HG03135 (cell line): ENCODE measurements around the gene CCDC40.
"Not testable (repeated sequence)": the region's sequence is repeated elsewhere in the genome, so short reads cannot be mapped to it uniquely, and the experiment has no call there.

ENCODE experiments used
- ATAC-seq: cut with Tn5 transposase; IDR thresholded peaks from one replicate; pipeline ENCODE4 v1.9.1; 2021; ENCODE audit warnings: mild to moderate bottlenecking, moderate library complexity; ENCODE audit not compliant: unreplicated experiment

CCDC40 gene

GRCh38 chr17:80043963-80044362 is 7.5 kb downstream of the CCDC40 start:
- no peak for ATAC-seq

- no peak for ATAC-seq
Observed at GRCh38 chr17:80045703-80046102, 9.3 kb downstream of the CCDC40 start.

- not testable (repeated sequence) for ATAC-seq
Observed at GRCh38 chr17:80046709-80047108, 10.3 kb downstream of the CCDC40 start.

GRCh38 chr17:80047176-80047575 is 10.7 kb downstream of the CCDC40 start:
- no peak for ATAC-seq

- ATAC-seq, result no peak
Observed at GRCh38 chr17:80049986-80050385, 13.5 kb downstream of the CCDC40 start.

GRCh38 chr17:80050706-80051105 is 14.3 kb downstream of the CCDC40 start:
- ATAC-seq, result no peak

GRCh38 chr17:80051681-80052080 is 15.2 kb downstream of the CCDC40 start:
- no peak for ATAC-seq

- no peak for ATAC-seq
Observed at GRCh38 chr17:80053102-80053501, 16.7 kb downstream of the CCDC40 start.

GRCh38 chr17:80055597-80055996 is 19.2 kb downstream of the CCDC40 start:
- ATAC-seq, result no peak

GRCh38 chr17:80058311-80058955 is 22.0 kb downstream of the CCDC40 start:
- ATAC-seq, result no peak

GRCh38 chr17:80060644-80061043 is 24.2 kb downstream of the CCDC40 start:
- no peak for ATAC-seq

- ATAC-seq, result no peak
Observed at GRCh38 chr17:80061421-80061820, 25.0 kb downstream of the CCDC40 start.

GRCh38 chr17:80063830-80064585 is 27.6 kb downstream of the CCDC40 start:
- ATAC-seq, result no peak

GRCh38 chr17:80064696-80065095 is 28.3 kb downstream of the CCDC40 start:
- ATAC-seq, result no peak

- no peak for ATAC-seq
Observed at GRCh38 chr17:80065478-80066170, 29.2 kb downstream of the CCDC40 start.

GRCh38 chr17:80067393-80067986 is 31.0 kb downstream of the CCDC40 start:
- ATAC-seq, result no peak

GRCh38 chr17:80068301-80069222 is 32.1 kb downstream of the CCDC40 start:
- no peak for ATAC-seq

- ATAC-seq, result no peak
Observed at GRCh38 chr17:80070375-80071115, 34.1 kb downstream of the CCDC40 start.

- no peak for ATAC-seq
Observed at GRCh38 chr17:80071116-80071841, 34.8 kb downstream of the CCDC40 start.
